Dendritic cell treated with granulocyte-macrophage colony-stimulating factor and Interleukin-4, amounts not matched to agents 40 ng/mL and 50 ng/mL, for 4 days (primary cell): ENCODE measurements around the gene SAV1.
"Not testable (repeated sequence)": the region's sequence is repeated elsewhere in the genome, so short reads cannot be mapped to it uniquely, and the experiment has no call there.

ENCODE experiments used
- H3K27ac Mint-ChIP-seq: one replicate; pipeline ENCODE4 v1.8.0; 2022; ENCODE audit warnings: mild to moderate bottlenecking, mixed read lengths
- H3K27me3 Mint-ChIP-seq: one replicate; pipeline ENCODE4 v1.8.0; 2022; ENCODE audit warnings: mild to moderate bottlenecking, mixed read lengths
- H3K36me3 Mint-ChIP-seq: one replicate; pipeline ENCODE4 v1.8.0; 2022; ENCODE audit warnings: low read depth, mixed read lengths
- H3K4me1 Mint-ChIP-seq: one replicate; pipeline ENCODE4 v1.8.0; 2022; ENCODE audit warnings: low read depth, mixed read lengths
- H3K4me3 Mint-ChIP-seq: one replicate; pipeline ENCODE4 v1.8.0; 2022; ENCODE audit warnings: mild to moderate bottlenecking, moderate library complexity, mixed read lengths
- H3K9me3 Mint-ChIP-seq: one replicate; pipeline ENCODE4 v1.8.0; 2022; ENCODE audit warnings: mixed read lengths
- intact Hi-C: fragments of 100-400 bp; cut with micrococcal nuclease; formaldehyde crosslinking; loops from one replicate; pipeline ENCODE4 v1.15.0; 2022

Gene SAV1

DNA sequence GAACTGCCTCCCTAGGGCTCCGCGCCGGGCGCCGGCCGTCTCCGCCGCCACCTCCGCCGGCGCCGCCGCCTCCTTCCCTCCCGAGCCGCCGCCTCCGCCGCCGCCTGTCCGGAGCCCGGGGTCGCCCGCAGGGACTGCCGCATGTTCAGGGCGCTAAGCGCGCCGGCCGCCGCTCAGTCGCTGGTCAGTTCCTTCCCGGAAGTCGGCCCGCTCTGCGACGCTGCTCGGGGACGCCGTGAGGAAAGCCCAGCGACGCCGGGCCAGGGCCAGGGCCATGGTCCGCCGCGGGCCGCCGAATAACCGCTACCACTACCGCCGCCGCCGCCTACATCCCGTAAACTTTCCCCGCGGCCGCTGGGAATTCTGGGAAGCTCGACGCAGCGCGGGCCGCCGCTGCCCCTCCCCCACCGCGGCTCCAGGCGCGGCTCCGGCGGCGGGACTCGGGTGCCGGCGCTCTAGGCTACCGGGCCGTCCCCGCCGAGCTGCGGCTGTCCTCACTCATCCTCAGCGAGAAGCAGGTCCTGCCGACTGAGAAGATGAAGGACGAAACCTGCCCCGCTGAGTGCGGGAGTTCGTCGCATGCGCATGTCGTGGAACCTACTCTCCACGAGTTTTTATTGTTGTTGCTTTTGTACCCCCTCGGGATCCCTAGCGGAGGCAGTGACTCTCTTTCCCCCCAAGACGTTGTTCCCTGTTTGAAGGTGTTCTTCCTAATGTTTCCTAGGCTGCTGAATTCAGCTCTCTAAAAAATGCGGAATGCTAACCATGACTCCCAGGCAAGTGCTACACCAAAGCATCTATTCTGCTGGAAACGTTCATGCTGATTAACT is at the start of gene SAV1:
SAV1 (minus strand) TSS at position 311 of the 830 bp plus-strand sequence. CDS start 339 bp downstream, outside the sequence.
- H3K4me1 Mint-ChIP-seq, result peaks cover 19% of the 10 kb centered on the region
- H3K27ac Mint-ChIP-seq, result no peak within 1 kb of the TSS
- no peaks in the 10 kb centered on the region for H3K9me3 Mint-ChIP-seq
- H3K4me3 Mint-ChIP-seq, result no peak within 1 kb of the TSS
- peaks cover 16% of the 10 kb centered on the region for H3K36me3 Mint-ChIP-seq
- no peaks in the 10 kb centered on the region for H3K27me3 Mint-ChIP-seq
- intact Hi-C loops, result no loop called here

DNA sequence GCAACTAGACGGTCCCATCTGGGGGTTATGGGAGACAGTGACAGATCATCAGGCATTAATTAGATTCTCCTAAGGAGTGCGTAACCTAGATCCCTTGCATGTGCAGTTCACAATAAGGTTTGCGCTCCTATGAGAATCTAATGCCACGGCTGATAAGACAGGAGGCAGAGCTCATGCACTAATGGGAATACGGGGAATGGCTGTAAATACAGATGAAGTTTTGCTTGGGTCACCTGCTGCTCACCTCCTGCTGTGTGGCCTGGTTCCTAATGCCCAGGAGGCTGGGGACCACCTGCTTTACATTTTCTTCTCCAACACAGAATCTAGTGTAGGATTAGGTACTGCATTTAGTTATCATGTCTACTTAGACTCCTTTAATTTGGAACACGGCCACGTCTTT is 49.7 kb upstream of the SAV1 start:
- Mint-ChIP-seq H3K27ac (no peak overlapping the region), H3K4me1 (no peaks in the 10 kb centered on the region), H3K27me3 (no peaks in the 10 kb centered on the region), H3K36me3 (peaks cover 15% of the 10 kb centered on the region), H3K4me3 (no peak overlapping the region), H3K9me3 (no peaks in the 10 kb centered on the region)
- intact Hi-C loops, result no loop called here

- Mint-ChIP-seq H3K27ac (no peak overlapping the region), H3K9me3 (no peaks in the 10 kb centered on the region), H3K27me3 (no peaks in the 10 kb centered on the region), H3K4me3 (no peak overlapping the region), H3K36me3 (no peaks in the 10 kb centered on the region), H3K4me1 (no peaks in the 10 kb centered on the region)
- intact Hi-C loops, result loop anchor here (1.0 to 2.0 kb wide), 2 partner anchors 95 to 114 kb away; no protein-coding TSS in a partner anchor
Observed at GRCh38 chr14:50714450-50715073, 46.5 kb upstream of the SAV1 start.

GRCh38 chr14:50711043-50711442 is 42.9 kb upstream of the SAV1 start:
- no peaks in the 10 kb centered on the region for H3K4me1 Mint-ChIP-seq
- H3K27ac Mint-ChIP-seq, result no peak overlapping the region
- H3K27me3 Mint-ChIP-seq, result no peaks in the 10 kb centered on the region
- intact Hi-C loops, result no loop called here
- H3K9me3 Mint-ChIP-seq, result no peaks in the 10 kb centered on the region
- H3K36me3 Mint-ChIP-seq, result no peaks in the 10 kb centered on the region
- H3K4me3 Mint-ChIP-seq, result no peak overlapping the region

DNA sequence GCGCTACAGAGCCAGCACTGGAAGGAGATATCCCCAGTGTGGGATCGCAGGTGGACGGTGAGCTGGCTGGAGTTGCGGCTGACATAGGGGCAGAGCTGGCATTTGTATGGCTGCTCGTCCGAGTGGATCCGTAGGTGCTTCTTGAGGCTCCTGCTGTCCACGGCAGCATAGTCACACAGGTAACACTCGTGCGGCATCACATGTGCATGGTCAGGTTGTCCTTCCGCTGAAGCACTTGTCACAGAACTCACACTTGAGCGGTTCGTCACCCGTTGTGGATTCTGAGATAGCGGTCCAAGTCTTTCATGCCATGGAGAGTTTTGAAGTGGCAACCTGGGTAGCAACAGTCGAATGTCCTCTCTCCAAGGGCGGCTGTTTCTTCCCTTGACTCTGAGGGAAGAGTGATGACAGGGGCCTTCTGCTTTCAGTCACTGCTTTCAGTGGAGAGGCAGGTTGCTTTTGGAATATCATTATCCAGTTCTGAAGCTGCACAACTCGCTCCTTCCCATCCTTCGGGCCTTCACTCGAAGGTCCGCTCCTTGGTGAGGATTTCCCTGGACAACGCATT is 37.0 kb upstream of the SAV1 start:
- H3K27ac Mint-ChIP-seq, result no peak overlapping the region
- no peaks in the 10 kb centered on the region for H3K9me3 Mint-ChIP-seq
- no peaks in the 10 kb centered on the region for H3K4me1 Mint-ChIP-seq
- H3K27me3 Mint-ChIP-seq, result no peaks in the 10 kb centered on the region
- intact Hi-C loops, result no loop called here
- H3K36me3 Mint-ChIP-seq, result no peaks in the 10 kb centered on the region
- H3K4me3 Mint-ChIP-seq, result no peak overlapping the region

- intact Hi-C loops, result no loop called here
- H3K36me3 Mint-ChIP-seq, result no peaks in the 10 kb centered on the region
- H3K4me3 Mint-ChIP-seq, result no peak overlapping the region
- no peak overlapping the region for H3K27ac Mint-ChIP-seq
- H3K4me1 Mint-ChIP-seq, result no peaks in the 10 kb centered on the region
- H3K27me3 Mint-ChIP-seq, result no peaks in the 10 kb centered on the region
- no peaks in the 10 kb centered on the region for H3K9me3 Mint-ChIP-seq
Observed at GRCh38 chr14:50704454-50705010, 36.4 kb upstream of the SAV1 start.

GRCh38 chr14:50697659-50698290 is 29.7 kb upstream of the SAV1 start:
- Mint-ChIP-seq H3K9me3 (peaks cover 13% of the 10 kb centered on the region), H3K36me3 (no peaks in the 10 kb centered on the region), H3K4me3 (no peak overlapping the region), H3K4me1 (no peaks in the 10 kb centered on the region), H3K27me3 (peaks cover 2% of the 10 kb centered on the region), H3K27ac (no peak overlapping the region)
- intact Hi-C loops, result no loop called here

DNA sequence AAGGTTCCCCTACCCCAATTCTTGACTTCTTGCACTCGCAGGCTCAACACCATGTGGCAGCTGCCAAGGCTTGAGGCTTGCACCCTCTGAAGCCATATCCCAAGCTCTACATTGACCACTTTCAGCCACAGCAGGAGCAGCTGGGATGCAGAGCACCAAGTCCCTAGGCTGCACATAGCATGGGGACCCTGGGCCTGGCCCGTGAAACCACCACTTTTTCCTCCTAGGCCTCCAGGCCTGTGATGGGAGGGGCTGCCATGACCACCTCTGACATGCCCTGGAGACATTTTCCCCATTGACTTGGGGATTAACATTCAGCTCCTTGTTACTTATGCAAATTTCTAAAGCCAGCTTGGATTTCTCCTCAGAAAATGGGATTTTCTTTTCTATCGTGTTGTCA is 26.2 kb upstream of the SAV1 start:
- H3K36me3 Mint-ChIP-seq, H3K27me3 Mint-ChIP-seq, H3K4me3 Mint-ChIP-seq, H3K4me1 Mint-ChIP-seq, intact Hi-C loops, H3K27ac Mint-ChIP-seq: not testable (repeated sequence)
- peaks cover 13% of the 10 kb centered on the region for H3K9me3 Mint-ChIP-seq

DNA sequence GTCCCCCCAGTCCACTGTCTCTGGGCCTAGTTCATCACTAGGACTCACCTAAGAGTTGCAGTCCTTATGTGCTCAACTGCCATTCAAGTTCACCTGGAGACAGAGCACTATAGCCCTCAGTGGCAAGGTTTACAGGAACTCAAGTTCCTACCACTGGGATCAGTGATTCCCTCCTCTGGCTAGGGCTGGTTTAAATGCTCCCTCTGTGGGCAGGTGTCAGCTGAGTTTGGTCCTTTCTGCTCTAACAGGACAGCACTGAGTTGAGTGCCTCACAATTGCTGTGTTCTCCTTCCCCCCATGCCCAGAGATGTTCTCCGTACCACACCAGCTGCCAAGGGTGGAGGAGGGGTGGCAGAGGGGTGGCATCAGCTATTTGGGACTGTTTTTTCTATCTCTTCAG is 20.8 kb upstream of the SAV1 start:
- no peaks in the 10 kb centered on the region for H3K4me1 Mint-ChIP-seq

DNA sequence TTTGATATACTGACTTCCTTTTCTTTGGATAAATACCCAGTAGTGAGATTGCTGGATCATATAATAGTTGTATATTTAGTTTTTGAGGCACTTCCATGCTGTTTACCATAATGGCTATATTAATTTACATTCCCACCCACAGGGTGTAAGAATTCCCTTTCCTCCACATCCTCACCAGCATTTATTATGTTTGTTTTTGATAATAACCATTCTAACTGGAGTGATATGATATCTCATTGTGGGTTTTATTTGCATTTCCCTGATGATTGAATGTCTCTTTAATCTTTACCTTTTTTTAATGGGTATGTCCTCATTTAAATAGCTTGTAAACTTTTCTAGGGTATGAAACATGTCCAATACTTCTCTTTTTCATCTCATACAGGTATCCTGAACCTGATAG is 11.6 kb upstream of the SAV1 start:
- Mint-ChIP-seq H3K27ac (no peak overlapping the region), H3K4me1 (peaks cover 33% of the 10 kb centered on the region), H3K4me3 (no peak overlapping the region), H3K36me3 (no peaks in the 10 kb centered on the region), H3K27me3 (no peaks in the 10 kb centered on the region), H3K9me3 (no peaks in the 10 kb centered on the region)
- intact Hi-C loops, result no loop called here

More for the DNA sequence above, 20.8 kb upstream of the SAV1 start:
- no peak overlapping the region for H3K27ac Mint-ChIP-seq
- H3K4me3 Mint-ChIP-seq, result no peak overlapping the region
- H3K27me3 Mint-ChIP-seq, result no peaks in the 10 kb centered on the region
- H3K9me3 Mint-ChIP-seq, result no peaks in the 10 kb centered on the region
- intact Hi-C loops, result loop anchor here (5.0 kb wide), 1 partner anchor 37 kb away; no protein-coding TSS in a partner anchor
- H3K36me3 Mint-ChIP-seq, result no peaks in the 10 kb centered on the region

DNA sequence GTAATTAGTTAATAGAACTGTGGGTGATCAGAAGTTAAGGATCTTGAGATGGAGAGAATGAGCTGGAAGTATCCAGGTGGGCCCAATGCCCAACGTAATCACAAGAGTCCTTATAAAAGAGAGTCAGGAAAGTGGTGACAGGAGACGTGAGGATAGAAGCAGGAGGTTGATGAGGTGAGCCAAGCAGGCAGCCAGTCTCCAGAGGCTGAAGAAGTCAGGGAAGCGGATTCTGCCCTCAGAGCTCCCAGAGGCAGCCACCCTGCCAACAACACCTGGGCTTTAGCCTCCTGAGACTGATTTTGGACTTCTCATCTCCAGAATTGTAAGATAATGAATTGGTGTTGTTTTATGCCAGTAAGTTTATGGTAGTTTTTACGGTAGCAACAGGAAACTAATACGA is 10.1 kb upstream of the SAV1 start:
- intact Hi-C loops, result no loop called here
- Mint-ChIP-seq H3K9me3 (no peaks in the 10 kb centered on the region), H3K4me3 (no peak overlapping the region), H3K27me3 (no peaks in the 10 kb centered on the region), H3K4me1 (peaks cover 33% of the 10 kb centered on the region), H3K27ac (peak overlapping the region; percentile 68), H3K36me3 (no peaks in the 10 kb centered on the region)

DNA sequence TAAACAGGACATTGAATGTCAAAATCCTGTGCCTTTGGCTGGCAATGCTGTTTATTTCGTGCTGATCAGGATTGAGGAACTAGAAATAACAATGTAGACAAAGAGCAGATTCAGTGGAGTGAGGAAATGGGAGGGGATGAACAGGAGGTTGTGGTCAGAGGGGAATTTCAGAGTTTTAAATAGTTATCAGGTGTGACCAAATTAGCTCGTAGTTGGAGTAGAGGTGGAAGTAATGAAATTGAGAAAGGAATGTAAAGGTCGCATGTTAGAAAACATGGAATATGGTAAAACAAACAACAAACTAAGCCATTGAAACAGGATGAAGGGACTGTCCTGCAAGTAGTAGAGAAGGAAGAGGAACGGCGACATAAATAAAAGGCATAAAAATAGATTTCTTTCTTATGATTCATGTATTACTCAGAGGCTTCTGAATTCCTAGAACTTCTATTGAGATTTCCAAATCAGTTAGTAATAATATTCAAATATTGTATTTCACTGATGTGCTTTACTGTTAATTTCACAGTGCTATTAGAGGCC is 9.5 kb upstream of the SAV1 start:
- Mint-ChIP-seq H3K27ac (peak overlapping the region; percentile 68), H3K27me3 (no peaks in the 10 kb centered on the region), H3K4me3 (peak overlapping the region; percentile 48), H3K36me3 (no peaks in the 10 kb centered on the region), H3K9me3 (no peaks in the 10 kb centered on the region), H3K4me1 (peaks cover 33% of the 10 kb centered on the region)
- intact Hi-C loops, result no loop called here

DNA sequence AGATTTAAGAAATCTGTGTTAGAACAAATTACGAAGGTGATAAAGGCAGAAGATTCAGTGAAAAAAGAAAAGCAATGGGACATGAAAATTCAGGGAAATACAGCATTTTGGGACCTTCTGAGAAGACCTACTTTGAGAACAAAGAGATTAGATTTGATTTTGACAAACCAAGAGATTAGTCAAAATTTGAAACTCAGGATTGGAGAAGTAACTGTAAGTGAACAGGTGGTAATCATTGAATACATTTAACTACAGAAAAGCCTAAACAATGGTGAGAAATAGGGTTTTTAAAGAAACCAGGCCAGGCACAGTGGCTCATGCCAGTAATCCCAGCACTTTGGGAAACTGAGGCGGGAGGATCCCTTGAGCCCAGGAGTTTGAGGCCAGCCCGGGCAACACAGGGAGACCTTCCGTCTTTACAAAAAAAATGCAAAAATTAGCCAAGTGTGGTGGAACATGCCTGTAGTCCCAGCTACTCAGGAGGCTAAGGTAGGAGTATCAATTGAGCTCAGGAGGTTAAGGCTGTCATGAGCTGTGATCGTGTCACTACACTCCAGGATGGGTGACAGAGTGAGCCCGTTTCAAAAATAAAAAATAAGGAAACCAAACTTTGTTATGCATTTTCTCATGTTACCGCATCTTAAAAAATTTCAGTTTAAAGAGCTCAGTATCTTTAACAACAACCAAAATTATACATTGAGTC is 8.9 kb upstream of the SAV1 start:
- H3K4me1 Mint-ChIP-seq, result peaks cover 33% of the 10 kb centered on the region
- H3K27me3 Mint-ChIP-seq, result no peaks in the 10 kb centered on the region
- H3K36me3 Mint-ChIP-seq, result no peaks in the 10 kb centered on the region
- no peaks in the 10 kb centered on the region for H3K9me3 Mint-ChIP-seq
- H3K27ac Mint-ChIP-seq, result peak overlapping the region; percentile 68
- intact Hi-C loops, result no loop called here
- H3K4me3 Mint-ChIP-seq, result peak overlapping the region; percentile 48
